Neural progenitor cell (in vitro differentiated cells): ENCODE measurements around the gene LCORL.

Source experiments
- CTCF ChIP-seq: fragments of 200-600 bp; sonication (generic); IDR thresholded peaks from 2 replicates; pipeline ENCODE4 v1.5.1; 2017; ENCODE audit warnings: antibody characterized with exemption, mild to moderate bottlenecking
- EZH2phosphoT487 ChIP-seq: fragments of 200-600 bp; sonication (generic); IDR thresholded peaks from 2 replicates; pipeline ENCODE4 v1.6.1; 2017; ENCODE audit warnings: antibody characterized with exemption

DNA sequence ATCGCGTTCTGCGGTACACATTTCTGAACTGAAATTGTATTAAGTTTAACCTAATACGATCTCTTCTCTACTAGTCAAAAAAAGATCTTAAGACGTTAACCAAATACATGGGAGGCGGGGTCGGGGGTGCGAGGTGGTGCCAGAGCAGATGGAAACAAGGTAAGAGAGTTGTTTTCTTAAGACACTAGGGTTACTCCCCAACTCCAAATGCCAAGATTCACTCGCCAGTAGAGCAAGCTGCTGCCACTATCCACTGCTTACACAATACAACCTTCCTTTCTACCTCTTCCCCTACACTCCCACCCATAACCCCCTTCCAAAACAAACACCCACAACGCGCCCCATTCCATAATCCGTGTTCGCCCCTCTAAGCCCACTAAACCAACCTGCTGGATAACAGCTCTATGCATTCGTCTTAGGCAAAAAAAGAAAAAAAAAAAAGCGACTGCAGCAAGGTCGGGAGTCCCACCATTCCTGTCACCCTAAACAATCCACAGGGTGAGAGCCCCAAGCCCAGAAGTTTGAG lies 1.3 kb downstream of the LCORL start:
- no peak for TF ChIP-seq CTCF
- TF ChIP-seq EZH2phosphoT487: no peak
